Glomerular endothelial cell (primary cell): ENCODE data around the gene APOA1. TPM values are rescaled to one million over a fixed set of nuclear protein-coding genes. Genes with fewer than 3 reads are reported as not detected.
"Not testable (repeated sequence)": the region's sequence is repeated elsewhere in the genome, so short reads cannot be mapped to it uniquely, and the experiment has no call there.

ENCODE experiments used
- DNase-seq: peaks from one replicate; pipeline ENCODE4 v3.0.0-alpha.2; 2011; ENCODE audit warnings: low read depth, low spot score; ENCODE audit errors: extremely low read depth
- total RNA-seq: library from RNA; depleted of rRNA; stranded (reverse); fragments of >200 nt; gene quantifications from 2 replicates; pipeline ENCODE4 v1.2.3, GENCODE V29; 2015

The APOA1 gene
- total RNA-seq, 1 donor from 2014 or later: not detected

- no peak for DNase-seq
These were observed 16.1 kb downstream of the APOA1 start for GRCh38 chr11:116821050-116821918.

DNA sequence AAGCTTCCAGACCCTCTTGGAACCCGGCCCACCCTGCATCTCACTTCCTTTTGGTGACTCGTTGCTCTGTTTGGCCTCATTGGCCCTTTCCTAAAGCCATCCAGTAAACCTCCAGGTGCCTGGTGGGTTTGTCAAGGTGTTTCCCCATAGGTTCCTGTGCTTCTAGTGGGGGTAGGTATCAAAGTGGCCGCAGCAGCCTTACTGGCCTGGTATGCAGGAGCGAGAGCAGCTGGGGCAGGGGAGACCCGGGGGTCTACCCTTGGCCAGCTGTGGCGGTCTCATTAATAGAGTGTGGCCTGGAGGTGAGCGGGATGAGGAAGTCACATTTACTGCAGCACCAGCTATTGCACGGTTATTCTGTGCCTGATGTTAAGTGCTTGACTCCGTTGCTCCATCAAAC is 18.4 kb downstream of the APOA1 start:
- DNase-seq: no peak

DNA sequence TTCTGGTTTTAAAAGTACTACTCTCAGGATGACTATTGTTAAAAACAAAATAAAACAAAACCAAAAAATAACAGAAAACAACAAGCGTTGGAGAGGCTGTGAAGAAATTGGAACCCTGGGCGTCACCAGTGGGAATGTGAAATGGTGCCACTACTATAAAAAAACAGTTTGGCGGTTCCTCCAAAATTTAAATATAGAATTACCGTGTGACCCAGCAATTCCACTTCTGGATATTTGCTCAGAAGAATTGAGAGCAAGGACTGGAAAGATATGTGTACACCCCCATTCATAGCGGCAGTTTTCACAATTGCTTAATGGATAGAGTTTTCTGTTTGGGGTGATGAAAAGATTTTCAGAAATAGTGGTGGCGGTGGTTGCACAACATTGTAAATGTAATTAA is 22.9 kb downstream of the APOA1 start:
- DNase-seq: no peak

DNA sequence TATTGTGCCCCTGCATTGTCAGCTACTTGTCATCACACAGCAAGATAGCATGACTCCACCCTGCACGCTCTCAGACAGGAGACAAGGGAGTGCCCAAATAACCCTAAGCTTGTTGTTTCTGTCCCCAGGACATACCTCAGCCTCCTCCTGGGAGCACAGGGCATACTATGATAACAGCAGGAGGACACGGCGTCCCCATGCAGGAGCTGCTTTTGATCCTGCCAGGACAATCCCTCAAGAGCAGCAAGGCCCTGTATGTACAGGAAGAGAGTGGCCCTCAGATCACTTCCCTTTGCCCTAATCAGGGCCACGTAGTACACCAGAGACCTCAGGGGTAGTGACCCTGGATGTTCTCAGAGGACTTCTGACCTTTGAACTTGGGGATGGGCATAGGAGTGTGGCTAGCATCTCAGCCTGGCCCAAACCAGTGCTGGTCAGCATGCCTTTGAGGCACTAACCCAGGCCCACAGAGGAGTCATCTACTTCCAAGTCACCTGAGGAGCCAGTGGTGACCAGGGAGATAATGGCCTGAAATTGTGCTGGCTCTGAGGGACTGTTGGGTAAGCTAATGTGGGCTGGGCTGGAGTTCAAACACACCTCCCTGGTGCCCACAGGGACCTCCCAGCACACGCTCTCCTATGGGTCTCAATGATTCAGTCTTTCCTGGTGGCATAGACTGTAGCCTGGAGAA is 23.5 kb downstream of the APOA1 start:
- no peak for DNase-seq

DNA sequence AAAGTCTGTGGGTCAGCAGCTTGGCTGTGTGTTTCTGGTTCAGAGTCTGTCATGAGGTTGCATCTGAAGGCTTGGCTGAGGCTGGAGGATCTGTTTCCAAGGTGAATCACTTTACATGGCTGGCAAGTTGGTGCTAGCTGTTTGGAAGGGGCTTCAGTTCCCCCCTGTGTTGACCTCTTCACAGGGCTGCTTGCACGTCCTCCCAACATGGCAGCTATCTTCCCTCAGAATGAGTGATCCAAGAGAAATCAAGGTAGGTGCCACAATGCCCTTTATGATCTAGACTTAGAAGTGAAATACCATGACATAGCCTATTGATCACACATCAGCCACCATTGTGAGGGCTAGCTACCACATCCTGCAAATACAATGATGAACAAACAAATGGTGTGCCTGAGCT is 24.3 kb downstream of the APOA1 start:
- no peak for DNase-seq

- DNase-seq: no peak
These were observed 25.3 kb downstream of the APOA1 start for GRCh38 chr11:116812109-116812508.

DNA sequence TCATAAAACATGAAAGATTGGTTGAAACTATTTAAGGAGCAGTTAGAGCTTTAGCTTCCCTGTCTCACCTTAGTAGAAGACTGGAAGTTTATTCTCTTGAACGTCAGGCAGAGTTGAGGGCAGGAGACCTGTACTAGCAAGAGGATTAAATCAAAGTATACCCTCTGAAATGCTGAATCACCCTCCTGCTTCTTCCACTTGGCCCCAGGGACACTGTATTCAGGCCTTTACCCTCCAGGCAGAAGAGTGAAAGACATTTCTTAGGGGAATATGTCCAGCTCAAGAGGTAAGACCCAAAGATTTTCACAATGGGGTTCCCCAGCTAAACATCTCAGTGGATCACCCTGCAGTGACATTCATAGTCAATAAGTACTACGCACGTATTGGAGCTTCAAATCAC is 26.2 kb downstream of the APOA1 start:
- DNase-seq: no peak

- no peak for DNase-seq
These were observed 28.9 kb downstream of the APOA1 start for GRCh38 chr11:116808262-116809175.

DNA sequence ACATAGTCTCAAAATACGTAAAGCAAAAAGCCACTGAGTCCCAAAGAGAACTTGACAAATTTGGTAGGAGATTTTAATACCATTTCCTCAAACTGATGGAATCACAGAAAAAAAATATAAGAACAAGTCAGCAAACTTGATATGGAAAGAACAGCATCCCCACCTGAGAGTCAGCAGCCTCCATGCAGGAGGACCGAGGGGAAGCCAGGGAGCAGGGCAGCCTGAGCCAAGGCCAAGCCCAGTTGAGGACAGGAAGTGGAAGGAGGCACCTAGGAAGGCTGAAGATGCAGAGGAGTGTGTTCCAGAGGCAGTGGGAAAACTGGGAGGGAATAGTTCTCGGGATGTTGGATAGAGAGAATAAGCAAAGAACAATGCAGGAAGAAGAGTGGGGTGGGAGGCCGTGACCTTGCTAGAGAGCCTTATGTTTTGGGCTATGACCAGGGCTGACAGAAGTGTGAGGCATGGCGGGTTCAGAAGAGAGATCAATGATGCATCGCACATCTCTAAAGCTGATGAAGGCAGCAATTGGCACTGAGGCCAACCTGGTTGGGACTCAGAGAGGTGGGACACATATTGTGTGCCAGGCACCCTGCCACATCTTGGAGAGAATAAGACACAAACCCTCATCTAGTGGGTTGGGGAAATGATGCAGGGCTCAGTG is 29.7 kb downstream of the APOA1 start:
- DNase-seq: no peak

GRCh38 chr11:116804001-116804400 is 33.4 kb downstream of the APOA1 start:
- DNase-seq: no peak

- DNase-seq: not testable (repeated sequence)
These were observed 35.8 kb downstream of the APOA1 start for GRCh38 chr11:116801662-116802061.

- DNase-seq: no peak
These were observed 36.8 kb downstream of the APOA1 start for GRCh38 chr11:116800610-116801009.

DNA sequence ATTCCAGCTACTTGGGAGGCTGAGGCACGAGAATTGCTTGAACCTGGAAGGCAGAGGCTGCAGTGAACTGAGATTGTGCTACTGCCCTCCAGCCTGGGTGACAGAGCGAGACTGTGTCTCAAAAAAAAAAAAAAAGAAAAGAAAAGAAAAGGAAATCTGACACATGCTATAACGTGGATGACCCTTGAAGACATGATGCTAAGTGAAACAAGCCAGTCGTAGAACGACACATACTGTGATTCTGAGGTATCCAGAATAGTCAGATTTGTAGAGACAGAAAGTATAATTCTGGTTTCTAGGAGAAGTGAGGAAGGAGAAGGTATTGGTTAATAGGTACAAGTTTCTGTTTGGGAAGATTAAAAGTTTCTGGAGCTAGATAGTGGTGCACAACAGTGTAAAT is 39.1 kb downstream of the APOA1 start:
- no peak for DNase-seq

DNA sequence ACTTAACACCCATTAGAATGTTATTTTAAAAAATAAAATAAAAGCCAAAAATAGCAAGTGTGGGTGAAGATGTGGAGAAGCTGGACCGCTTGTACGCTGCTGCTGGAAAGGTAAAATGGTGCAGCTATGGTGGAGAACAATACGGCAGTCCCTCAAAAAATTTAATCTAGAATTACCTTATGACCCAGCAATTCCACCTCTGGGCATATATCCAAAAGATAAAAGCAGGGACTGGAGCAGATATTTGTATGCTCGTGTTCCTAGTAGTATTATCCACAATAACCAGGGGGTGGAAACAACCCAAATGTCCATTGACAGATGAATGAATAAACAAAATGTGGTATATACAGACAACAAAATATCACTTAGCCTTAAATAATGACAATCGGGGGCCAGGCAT is 39.6 kb downstream of the APOA1 start:
- no peak for DNase-seq

GRCh38 chr11:116796548-116796947 is 40.9 kb downstream of the APOA1 start:
- no peak for DNase-seq

- no peak for DNase-seq
These were observed 42.6 kb downstream of the APOA1 start for GRCh38 chr11:116794851-116795250.

GRCh38 chr11:116793772-116794097 is 43.7 kb downstream of the APOA1 start:
- DNase-seq: no peak

DNA sequence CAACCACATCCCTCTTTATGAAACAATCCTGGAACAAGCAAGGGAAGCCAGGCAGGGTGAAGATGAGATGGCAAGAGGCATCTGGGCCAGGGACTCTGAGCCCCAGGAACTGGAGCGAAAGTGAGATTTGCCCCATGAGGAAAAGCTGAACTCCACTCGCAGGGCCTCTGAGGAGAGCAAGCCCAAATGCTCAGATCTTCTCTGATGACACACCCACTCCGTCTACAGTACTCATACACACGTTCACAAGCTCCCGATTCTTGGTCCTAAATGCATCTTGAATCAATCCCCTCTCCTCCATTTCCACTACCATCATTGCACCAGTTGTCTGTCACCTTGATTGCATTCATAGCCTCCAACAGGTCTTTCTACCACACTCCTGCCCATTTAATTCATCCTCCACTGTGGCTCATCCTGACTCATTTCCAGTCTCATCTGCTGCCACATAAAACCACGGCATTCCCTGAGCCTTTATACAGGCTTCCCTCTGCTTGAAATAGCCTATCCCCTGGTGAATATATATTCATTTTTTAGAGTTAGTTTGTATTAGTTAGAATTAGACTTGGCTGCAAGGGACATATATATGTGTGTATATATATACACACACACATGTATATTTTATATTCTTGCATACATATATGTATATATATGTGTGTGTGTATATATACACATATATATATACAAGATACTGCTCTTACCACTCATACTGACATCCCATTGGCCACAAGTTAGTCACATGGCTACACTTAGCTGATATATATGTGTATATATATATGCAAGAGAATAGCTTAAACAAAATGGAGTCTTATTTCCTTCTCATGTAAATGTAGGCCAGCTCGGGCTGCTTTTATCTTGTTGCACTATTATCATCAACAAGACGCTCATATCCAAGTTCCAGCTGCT is 44.3 kb downstream of the APOA1 start:
- DNase-seq: no peak

DNA sequence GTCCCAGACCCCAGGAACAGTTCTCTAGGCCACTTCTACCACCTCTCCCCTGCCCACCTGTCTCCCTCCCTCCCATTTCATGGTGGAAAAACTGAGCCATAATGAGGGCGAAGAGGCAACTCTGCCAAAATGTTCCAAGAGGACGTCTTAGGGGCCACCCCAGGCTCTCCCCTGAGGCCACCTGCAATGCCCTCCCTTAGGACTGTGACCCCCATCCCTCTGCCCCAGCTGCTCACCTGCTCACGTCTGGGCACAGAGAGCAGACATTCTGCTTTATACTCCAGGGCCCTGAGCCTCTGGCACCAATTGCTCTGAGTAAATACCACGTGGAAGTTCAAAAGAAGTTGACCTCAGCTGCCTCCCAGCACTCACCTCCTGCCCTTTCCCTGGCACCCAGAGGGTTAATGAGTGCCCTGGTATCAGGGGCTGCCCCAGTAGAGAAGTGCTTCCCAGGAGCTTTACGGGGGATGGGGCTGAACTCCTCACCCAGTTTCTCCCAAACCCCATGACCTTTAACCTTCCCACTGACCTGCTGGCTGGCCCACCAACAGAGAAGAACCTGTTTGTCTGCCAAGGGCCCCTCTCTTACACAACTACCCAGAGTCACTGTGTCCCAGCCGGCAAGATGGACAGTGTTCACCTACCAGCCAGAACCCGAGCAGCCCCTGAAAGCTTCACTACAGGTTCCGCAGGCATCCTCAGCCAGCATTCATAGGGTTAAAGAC is 45.1 kb downstream of the APOA1 start:
- no peak for DNase-seq
